ENCODE results near the gene SOX2.

SOX2 gene

DNA sequence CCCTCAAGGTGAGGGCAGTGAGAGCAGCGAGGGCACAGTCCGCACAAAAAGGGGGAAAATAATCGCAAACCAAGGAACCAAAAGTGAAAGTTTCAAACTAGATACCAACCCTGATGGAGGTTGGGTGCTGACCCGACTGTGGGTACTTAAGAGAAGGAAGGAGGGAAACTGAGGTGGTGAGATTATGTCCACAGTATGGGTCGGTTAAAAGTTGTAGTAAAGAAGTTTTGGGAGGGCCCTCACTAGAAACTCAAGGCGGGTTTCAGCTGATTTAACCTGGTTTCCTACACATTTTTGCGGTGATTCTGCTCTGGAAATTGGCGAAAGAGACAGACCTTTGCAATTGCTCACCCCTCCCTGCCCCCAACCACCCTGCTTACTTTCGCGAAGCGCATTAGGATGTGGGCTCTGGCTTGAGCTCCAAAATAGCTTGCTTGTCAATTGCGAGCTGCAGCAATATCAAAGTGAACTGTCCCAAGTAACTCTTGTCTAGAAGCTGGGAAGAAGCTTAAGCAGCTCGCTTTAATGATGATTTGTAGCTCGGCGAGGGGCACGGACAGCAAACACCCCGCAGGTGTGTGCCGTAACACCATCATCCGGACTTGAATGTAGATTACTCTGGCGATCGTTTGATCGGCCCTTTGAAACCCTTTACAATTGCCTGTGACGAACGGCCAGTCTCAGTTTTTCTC is 15.8 kb downstream of the SOX2 start:
- H3K4me3 ChIP-seq (ENCODE audit: control insufficient read depth, low read depth, low read length), result no peak overlapping the region; the same call in 1 of the 2 replicates
- DNase-seq (ENCODE audit: low read depth), result no peak
- TF ChIP-seq, protein P1, sequence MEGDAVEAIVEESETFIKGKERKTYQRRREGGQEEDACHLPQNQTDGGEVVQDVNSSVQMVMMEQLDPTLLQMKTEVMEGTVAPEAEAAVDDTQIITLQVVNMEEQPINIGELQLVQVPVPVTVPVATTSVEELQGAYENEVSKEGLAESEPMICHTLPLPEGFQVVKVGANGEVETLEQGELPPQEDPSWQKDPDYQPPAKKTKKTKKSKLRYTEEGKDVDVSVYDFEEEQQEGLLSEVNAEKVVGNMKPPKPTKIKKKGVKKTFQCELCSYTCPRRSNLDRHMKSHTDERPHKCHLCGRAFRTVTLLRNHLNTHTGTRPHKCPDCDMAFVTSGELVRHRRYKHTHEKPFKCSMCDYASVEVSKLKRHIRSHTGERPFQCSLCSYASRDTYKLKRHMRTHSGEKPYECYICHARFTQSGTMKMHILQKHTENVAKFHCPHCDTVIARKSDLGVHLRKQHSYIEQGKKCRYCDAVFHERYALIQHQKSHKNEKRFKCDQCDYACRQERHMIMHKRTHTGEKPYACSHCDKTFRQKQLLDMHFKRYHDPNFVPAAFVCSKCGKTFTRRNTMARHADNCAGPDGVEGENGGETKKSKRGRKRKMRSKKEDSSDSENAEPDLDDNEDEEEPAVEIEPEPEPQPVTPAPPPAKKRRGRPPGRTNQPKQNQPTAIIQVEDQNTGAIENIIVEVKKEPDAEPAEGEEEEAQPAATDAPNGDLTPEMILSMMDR (IDR thresholded peaks at IDR 0.05; ENCODE audit: control insufficient read depth, insufficient read depth, low read depth, low read length, missing control alignments), result no peak

DNA sequence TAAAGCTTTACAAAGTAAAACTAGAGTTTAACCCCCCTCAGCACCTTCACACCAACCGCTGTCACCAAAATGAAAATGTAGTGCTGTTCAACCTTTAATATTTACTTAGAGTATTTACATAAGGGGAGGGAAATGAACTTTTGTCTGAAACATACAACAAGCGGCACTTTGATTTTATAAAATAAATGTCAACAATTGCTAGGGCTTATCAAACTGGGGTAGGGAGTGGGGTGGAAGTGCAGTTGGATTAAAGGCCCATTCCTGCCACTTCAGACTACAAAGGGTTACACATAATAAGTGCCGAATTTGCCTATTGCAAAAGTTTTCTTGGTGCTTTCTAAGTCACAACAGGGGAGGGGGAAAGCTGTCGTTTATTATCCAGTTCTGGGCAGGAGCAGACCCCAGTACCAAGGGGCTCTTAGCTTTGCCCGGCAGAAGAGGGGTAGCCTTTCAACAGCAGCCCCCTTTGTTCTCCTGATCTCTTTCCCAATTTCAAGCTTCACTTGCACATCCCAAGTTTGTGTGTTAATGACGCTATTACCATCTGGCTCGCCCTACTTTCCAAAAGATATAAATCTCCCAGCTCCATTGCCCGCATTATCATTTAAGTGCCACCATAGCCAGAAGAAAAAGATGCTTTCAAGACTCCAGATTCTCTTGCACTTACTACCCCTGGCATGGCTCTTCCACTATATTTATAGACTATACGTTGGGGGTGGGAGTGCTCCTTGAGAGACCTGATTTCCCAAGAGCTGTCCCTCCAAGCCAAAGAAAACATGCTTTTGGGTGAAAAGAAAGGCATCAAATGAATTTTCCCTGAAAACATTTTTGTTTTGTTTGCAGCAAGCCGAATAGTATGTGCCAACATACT is 17.0 kb downstream of the SOX2 start:
- DNase-seq (ENCODE audit: low read depth), result no peak
- TF ChIP-seq, protein P1 (IDR thresholded peaks at IDR 0.05; ENCODE audit: control insufficient read depth, insufficient read depth, low read depth, low read length, missing control alignments), result no peak
- no peak overlapping the region for H3K4me3 ChIP-seq (ENCODE audit: control insufficient read depth, low read depth, low read length)

DNA sequence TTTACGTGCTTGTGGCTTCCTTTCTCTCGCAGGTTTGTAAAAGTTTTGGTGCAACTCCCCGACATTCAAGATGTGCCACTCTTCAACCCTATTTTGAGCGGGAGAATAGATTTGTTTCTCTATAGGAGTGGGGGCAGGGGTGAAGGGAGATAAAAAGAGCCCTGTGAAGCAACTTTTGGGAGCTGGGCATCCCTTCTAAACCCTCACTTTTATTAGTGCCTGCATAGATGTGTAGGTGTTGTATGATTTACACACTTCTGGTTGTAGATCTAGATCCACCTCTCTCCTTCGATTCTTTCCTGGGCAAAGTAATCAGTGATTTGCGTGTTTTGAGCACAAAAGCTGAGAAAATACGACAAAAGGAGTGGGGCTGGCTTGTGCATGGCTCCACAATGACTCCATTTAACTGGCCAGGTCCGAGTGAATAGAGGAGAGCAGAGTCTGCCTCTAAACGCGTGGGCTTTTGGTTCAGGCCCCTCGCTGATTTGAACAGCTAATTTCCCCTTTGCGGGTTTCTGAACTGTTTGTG is 17.7 kb downstream of the SOX2 start:
- H3K4me3 ChIP-seq (ENCODE audit: control insufficient read depth, low read depth, low read length), result no peak overlapping the region
- TF ChIP-seq, protein P1 (IDR thresholded peaks at IDR 0.05; ENCODE audit: control insufficient read depth, insufficient read depth, low read depth, low read length, missing control alignments), result no peak
- DNase-seq (ENCODE audit: low read depth), result no peak

DNA sequence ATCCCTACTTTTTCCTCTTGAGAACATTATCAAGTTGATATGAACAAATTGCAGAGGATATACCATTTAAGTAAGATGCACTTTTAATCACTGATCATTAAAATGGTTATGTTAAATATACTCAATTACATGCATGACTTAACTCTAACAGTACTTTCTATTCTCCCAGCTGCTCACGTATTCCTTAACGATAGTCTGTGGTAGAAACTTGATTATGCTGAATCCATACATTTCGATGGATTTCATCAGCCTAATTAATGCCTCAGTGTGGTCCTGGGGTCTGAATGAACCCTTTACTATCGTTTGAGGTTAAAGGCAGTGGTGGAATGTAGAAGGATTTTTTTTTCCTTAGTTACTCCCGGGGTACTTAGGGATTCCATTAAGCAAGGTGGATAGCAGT is 18.6 kb downstream of the SOX2 start:
- H3K4me3 ChIP-seq (ENCODE audit: control insufficient read depth, low read depth, low read length), result no peak overlapping the region
- TF ChIP-seq, protein P1 (IDR thresholded peaks at IDR 0.05; ENCODE audit: control insufficient read depth, insufficient read depth, low read depth, low read length, missing control alignments), result no peak
- no peak for DNase-seq (ENCODE audit: low read depth)

DNA sequence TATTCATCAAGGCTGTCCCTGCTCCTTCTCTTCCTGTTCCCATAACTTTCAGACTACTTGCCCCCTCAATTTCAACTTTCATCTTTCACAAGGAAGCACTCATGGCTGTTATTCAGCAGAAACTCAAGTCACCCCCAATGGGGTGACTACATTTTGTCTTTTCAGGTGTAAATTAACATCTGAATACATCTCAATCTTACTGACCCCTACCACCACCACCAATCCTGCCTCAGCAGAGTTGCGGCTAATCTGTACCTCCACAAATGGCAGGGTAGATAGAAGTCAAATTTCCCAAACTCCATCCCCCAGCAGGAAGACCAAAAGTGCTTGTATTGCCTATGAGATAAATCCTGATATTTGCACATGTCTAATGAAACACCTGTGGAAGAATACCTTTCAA is 19.2 kb downstream of the SOX2 start:
- no peak for DNase-seq (ENCODE audit: low read depth)
- H3K4me3 ChIP-seq (ENCODE audit: control insufficient read depth, low read depth, low read length), result no peak overlapping the region
- TF ChIP-seq, protein P1 (IDR thresholded peaks at IDR 0.05; ENCODE audit: control insufficient read depth, insufficient read depth, low read depth, low read length, missing control alignments), result no peak

DNA sequence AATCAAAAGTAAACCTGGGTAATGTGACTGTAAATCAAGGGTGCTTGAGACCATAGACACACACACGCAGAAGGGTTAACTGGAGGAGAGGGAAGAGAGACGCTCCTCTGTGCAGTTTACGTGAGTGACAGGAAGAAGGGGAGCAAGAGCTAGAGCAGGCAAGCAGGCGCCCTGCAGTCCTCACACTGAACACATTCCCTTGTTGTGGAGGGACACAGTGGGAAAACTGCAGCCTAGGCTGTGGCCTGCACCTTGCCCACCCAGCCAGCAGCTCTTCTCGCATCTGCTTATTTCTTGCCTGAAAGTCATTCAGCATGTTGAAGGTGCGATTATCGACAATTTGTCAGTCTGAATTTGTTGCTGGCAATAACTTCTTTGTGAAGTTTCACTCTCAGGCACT is 24.2 kb downstream of the SOX2 start:
- DNase-seq (ENCODE audit: low read depth), result no peak
- TF ChIP-seq, protein P1 (IDR thresholded peaks at IDR 0.05; ENCODE audit: control insufficient read depth, insufficient read depth, low read depth, low read length, missing control alignments), result no peak
- H3K4me3 ChIP-seq (ENCODE audit: control insufficient read depth, low read depth, low read length), result no peak overlapping the region
